ENCODE data around the gene OR5I1.
"Not testable (repeated sequence)": the region's sequence is repeated elsewhere in the genome, so short reads cannot be mapped to it uniquely, and the experiment has no call there.

The OR5I1 gene

GRCh38 chr11:55936300-55936699, at the start of gene OR5I1:
Gene OR5I1, minus strand, starts transcription at chr11:55936400. Its CDS starts 0 bp downstream, at chr11:55936400.
- in situ Hi-C loops (cut with HindIII; ENCODE audit: low sequenced_read_pairs): no loop called here

- in situ Hi-C loops (cut with HindIII; ENCODE audit: low sequenced_read_pairs): no loop called here
Measured at GRCh38 chr11:55970935-55971334, 34.7 kb upstream of the OR5I1 start.

- in situ Hi-C loops (cut with HindIII; ENCODE audit: low sequenced_read_pairs): no loop called here
Measured at GRCh38 chr11:55969845-55970244, 33.6 kb upstream of the OR5I1 start, which contains the start of gene OR10AG1. Gene OR10AG1, minus strand, starts transcription at chr11:55969945. Its CDS starts 38 bp downstream, at chr11:55969907.

- in situ Hi-C loops (cut with HindIII; ENCODE audit: low sequenced_read_pairs): no loop called here
Measured at GRCh38 chr11:55967914-55968313, 31.7 kb upstream of the OR5I1 start.

- in situ Hi-C loops (cut with HindIII; ENCODE audit: low sequenced_read_pairs): no loop called here
Measured at GRCh38 chr11:55966391-55966790, 30.2 kb upstream of the OR5I1 start.

- in situ Hi-C loops (cut with HindIII; ENCODE audit: low sequenced_read_pairs): loop anchor here (5.0 kb wide), 1 partner anchor 71 kb away; the partner anchor contains the start of gene OR5AS1
Measured at GRCh38 chr11:55956521-55956920, 20.3 kb upstream of the OR5I1 start.

GRCh38 chr11:55949330-55949729, 13.1 kb upstream of the OR5I1 start:
- in situ Hi-C loops (cut with HindIII; ENCODE audit: low sequenced_read_pairs): no loop called here

GRCh38 chr11:55942785-55943392, 6.7 kb upstream of the OR5I1 start:
- in situ Hi-C loops (cut with HindIII; ENCODE audit: low sequenced_read_pairs): no loop called here

- in situ Hi-C loops (cut with HindIII; ENCODE audit: low sequenced_read_pairs): no loop called here
Measured at GRCh38 chr11:55920537-55920936, 15.7 kb downstream of the OR5I1 start.

- in situ Hi-C loops (cut with HindIII; ENCODE audit: low sequenced_read_pairs): no loop called here
Measured at GRCh38 chr11:55914482-55914881, 21.7 kb downstream of the OR5I1 start, which contains the start of gene OR5W2. Gene OR5W2, minus strand, starts transcription at chr11:55914582. Its CDS starts 0 bp downstream, at chr11:55914582.

GRCh38 chr11:55902308-55902707, 33.9 kb downstream of the OR5I1 start:
- in situ Hi-C loops (cut with HindIII; ENCODE audit: low sequenced_read_pairs): no loop called here

GRCh38 chr11:55895216-55895615, 41.0 kb downstream of the OR5I1 start:
- in situ Hi-C loops (cut with HindIII; ENCODE audit: low sequenced_read_pairs): no loop called here

GRCh38 chr11:55885481-55885880, 50.7 kb downstream of the OR5I1 start:
- in situ Hi-C loops (cut with HindIII; ENCODE audit: low sequenced_read_pairs): not testable (repeated sequence)

Data from endothelial cell of hepatic sinusoid (primary cell).